ENCODE results near the gene DMRTC1. TPM values are rescaled to one million over a fixed set of nuclear protein-coding genes. Genes with fewer than 3 reads are reported as not detected.
"Not testable (repeated sequence)": the region's sequence is repeated elsewhere in the genome, so short reads cannot be mapped to it uniquely, and the experiment has no call there.

DMRTC1 gene, protein sequence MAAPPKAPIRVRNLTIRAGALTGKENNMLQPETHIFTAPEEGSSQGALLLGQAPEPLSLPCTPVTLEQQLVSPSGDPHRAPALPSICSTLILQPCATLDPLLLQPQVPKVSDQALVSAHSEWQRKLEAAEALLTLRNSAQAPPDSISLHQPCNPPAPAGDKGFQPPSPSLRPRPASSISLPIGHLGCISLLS
- under 1 TPM in 1 of 4 donors, not detected in 3; 0.13 TPM for polyA plus RNA-seq
- long read RNA-seq, donor 1: 0 reads
- long read RNA-seq, donor 2: 0 reads
- long read RNA-seq, donor 3: 0 reads
- long read RNA-seq, donor 4: 0 reads
- long read RNA-seq, donor 5: 0 reads
- long read RNA-seq, donor 6: 0 reads
- long read RNA-seq, donor 7: 0 reads
- long read RNA-seq, donor 8: 0 reads
- long read RNA-seq, donor 9: 0 reads
- long read RNA-seq, donor 10: 0 reads

DNA sequence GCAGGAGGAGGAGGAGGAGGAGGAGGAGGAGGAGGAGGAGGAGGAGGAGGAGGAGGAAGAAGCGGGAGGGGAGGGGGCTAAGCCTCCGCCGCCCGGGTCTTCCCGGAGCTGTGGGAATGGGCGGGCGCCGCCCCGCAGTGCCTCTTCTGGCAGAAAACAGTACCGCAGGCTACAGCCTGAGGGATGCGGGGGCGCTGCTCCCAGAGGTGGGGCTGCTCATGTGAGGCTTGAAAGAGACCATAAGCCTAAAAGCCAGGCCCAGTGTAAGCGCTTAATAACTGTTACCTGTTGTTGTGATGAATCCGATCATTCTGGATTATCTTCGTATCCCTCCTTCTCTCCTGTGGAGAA lies at the start of gene DMRTC1:
DMRTC1 (minus strand) TSS at position 19 of the 351 bp plus-strand sequence. CDS start 68,143 bp downstream, outside the sequence.
- not testable (repeated sequence) for H3K36me3 ChIP-seq (ENCODE audit: control insufficient read depth in 3 of 3, insufficient read depth in 2 of 3, low read depth in 1 of 3, low read length in 3 of 3); H3K4me1 ChIP-seq (ENCODE audit: control insufficient read depth in 3 of 3, insufficient read depth in 2 of 3, low read depth in 1 of 3, low read length in 2 of 3); DNase-seq; H3K9me3 ChIP-seq (ENCODE audit: control insufficient read depth in 2 of 2, insufficient read depth in 1 of 2, low read depth in 1 of 2, low read length in 1 of 2); FAIRE-seq; H3K27ac ChIP-seq (ENCODE audit: low read depth in 1 of 3, low read length in 2 of 3); H3K4me3 ChIP-seq (ENCODE audit: low read depth in 1 of 3, low read length in 3 of 3); H3K27me3 ChIP-seq (ENCODE audit: control insufficient read depth in 3 of 3, insufficient read depth in 3 of 3, low read length in 3 of 3)
- no CpG with 5 or more reads among the region's 15 CpGs for WGBS, 3 donors

GRCh38 chrX:72980894-72981469 lies 37.3 kb upstream of the DMRTC1 start:
- not testable (repeated sequence) for H3K27me3 ChIP-seq (ENCODE audit: control insufficient read depth in 3 of 3, insufficient read depth in 3 of 3, low read length in 3 of 3); H3K9me3 ChIP-seq (ENCODE audit: control insufficient read depth in 2 of 2, insufficient read depth in 1 of 2, low read depth in 1 of 2, low read length in 1 of 2); H3K4me1 ChIP-seq (ENCODE audit: control insufficient read depth in 3 of 3, insufficient read depth in 2 of 3, low read depth in 1 of 3, low read length in 2 of 3); DNase-seq; H3K27ac ChIP-seq (ENCODE audit: low read depth in 1 of 3, low read length in 2 of 3); H3K36me3 ChIP-seq (ENCODE audit: control insufficient read depth in 3 of 3, insufficient read depth in 2 of 3, low read depth in 1 of 3, low read length in 3 of 3); FAIRE-seq; H3K4me3 ChIP-seq (ENCODE audit: low read depth in 1 of 3, low read length in 3 of 3)
- 41 to 70% (median 62%) methylated on average over 4 to 5 of the region's 5 CpGs for WGBS, 3 donors

DNA sequence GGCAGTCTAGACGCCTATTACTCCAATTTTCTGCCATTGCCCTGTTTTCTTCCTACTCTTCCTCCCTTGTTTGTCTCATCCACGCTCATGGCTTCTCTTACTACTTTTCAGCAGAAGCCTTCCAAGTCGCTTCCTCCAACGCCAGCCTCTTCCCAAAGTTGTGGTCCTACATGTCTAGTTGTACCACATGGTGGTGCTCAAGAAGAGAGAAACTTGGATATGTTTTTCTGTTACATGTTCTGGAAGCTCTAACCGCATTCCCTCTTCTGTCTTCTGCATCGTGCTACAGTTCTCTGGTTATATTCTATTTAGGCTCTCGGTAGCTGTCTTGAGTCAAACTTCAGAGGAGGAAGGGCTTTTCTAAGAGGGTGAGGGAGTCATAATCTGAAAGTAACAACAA lies 31.2 kb upstream of the DMRTC1 start:
- FAIRE-seq; DNase-seq; H3K27ac ChIP-seq (ENCODE audit: low read depth in 1 of 3, low read length in 2 of 3); H3K4me1 ChIP-seq (ENCODE audit: control insufficient read depth in 3 of 3, insufficient read depth in 2 of 3, low read depth in 1 of 3, low read length in 2 of 3); H3K4me3 ChIP-seq (ENCODE audit: low read depth in 1 of 3, low read length in 3 of 3); H3K9me3 ChIP-seq (ENCODE audit: control insufficient read depth in 2 of 2, insufficient read depth in 1 of 2, low read depth in 1 of 2, low read length in 1 of 2); H3K27me3 ChIP-seq (ENCODE audit: control insufficient read depth in 3 of 3, insufficient read depth in 3 of 3, low read length in 3 of 3); H3K36me3 ChIP-seq (ENCODE audit: control insufficient read depth in 3 of 3, insufficient read depth in 2 of 3, low read depth in 1 of 3, low read length in 3 of 3): not testable (repeated sequence)
- WGBS, 3 donors: no CpG with 5 or more reads among the region's 7 CpGs

GRCh38 chrX:72971859-72972258 lies 28.2 kb upstream of the DMRTC1 start:
- not testable (repeated sequence) for H3K9me3 ChIP-seq (ENCODE audit: control insufficient read depth in 2 of 2, insufficient read depth in 1 of 2, low read depth in 1 of 2, low read length in 1 of 2); H3K36me3 ChIP-seq (ENCODE audit: control insufficient read depth in 3 of 3, insufficient read depth in 2 of 3, low read depth in 1 of 3, low read length in 3 of 3); DNase-seq; H3K4me3 ChIP-seq (ENCODE audit: low read depth in 1 of 3, low read length in 3 of 3); H3K4me1 ChIP-seq (ENCODE audit: control insufficient read depth in 3 of 3, insufficient read depth in 2 of 3, low read depth in 1 of 3, low read length in 2 of 3); H3K27ac ChIP-seq (ENCODE audit: low read depth in 1 of 3, low read length in 2 of 3); FAIRE-seq; H3K27me3 ChIP-seq (ENCODE audit: control insufficient read depth in 3 of 3, insufficient read depth in 3 of 3, low read length in 3 of 3)
- no CpG with 5 or more reads among the region's 5 CpGs for WGBS, 3 donors

- no CpG with 5 or more reads among the region's 9 CpGs for WGBS, 3 donors
- DNase-seq; FAIRE-seq; H3K4me3 ChIP-seq (ENCODE audit: low read depth in 1 of 3, low read length in 3 of 3); H3K9me3 ChIP-seq (ENCODE audit: control insufficient read depth in 2 of 2, insufficient read depth in 1 of 2, low read depth in 1 of 2, low read length in 1 of 2); H3K4me1 ChIP-seq (ENCODE audit: control insufficient read depth in 3 of 3, insufficient read depth in 2 of 3, low read depth in 1 of 3, low read length in 2 of 3); H3K27me3 ChIP-seq (ENCODE audit: control insufficient read depth in 3 of 3, insufficient read depth in 3 of 3, low read length in 3 of 3); H3K27ac ChIP-seq (ENCODE audit: low read depth in 1 of 3, low read length in 2 of 3); H3K36me3 ChIP-seq (ENCODE audit: control insufficient read depth in 3 of 3, insufficient read depth in 2 of 3, low read depth in 1 of 3, low read length in 3 of 3): not testable (repeated sequence)
Measured at GRCh38 chrX:72959971-72960370, 16.3 kb upstream of the DMRTC1 start.

GRCh38 chrX:72943035-72943818 lies 410 bp downstream of the DMRTC1 start:
- not testable (repeated sequence) for H3K9me3 ChIP-seq (ENCODE audit: control insufficient read depth in 2 of 2, insufficient read depth in 1 of 2, low read depth in 1 of 2, low read length in 1 of 2); H3K4me1 ChIP-seq (ENCODE audit: control insufficient read depth in 3 of 3, insufficient read depth in 2 of 3, low read depth in 1 of 3, low read length in 2 of 3); H3K4me3 ChIP-seq (ENCODE audit: low read depth in 1 of 3, low read length in 3 of 3); H3K27ac ChIP-seq (ENCODE audit: low read depth in 1 of 3, low read length in 2 of 3); H3K36me3 ChIP-seq (ENCODE audit: control insufficient read depth in 3 of 3, insufficient read depth in 2 of 3, low read depth in 1 of 3, low read length in 3 of 3); FAIRE-seq; H3K27me3 ChIP-seq (ENCODE audit: control insufficient read depth in 3 of 3, insufficient read depth in 3 of 3, low read length in 3 of 3); DNase-seq
- WGBS, 3 donors: no CpG with 5 or more reads among the region's 44 CpGs

DNA sequence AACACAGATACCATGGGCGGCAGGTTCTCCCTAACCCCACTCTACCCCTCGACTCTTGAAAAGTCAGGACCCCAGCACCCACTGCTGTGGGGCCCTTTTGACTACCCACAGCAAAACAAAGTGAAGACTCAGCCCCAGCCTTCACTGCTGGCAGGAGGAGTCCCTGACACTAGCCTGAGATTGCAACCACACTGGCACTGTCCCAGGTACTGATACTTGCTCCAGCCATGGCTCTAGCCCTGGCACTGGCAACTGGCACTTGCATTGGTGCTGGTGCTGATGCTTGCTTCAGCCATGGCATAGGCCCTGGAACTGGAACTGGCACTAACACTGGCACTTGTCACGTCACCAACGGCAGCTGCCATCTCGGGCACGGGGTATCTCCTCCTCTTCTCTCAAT lies 1.4 kb downstream of the DMRTC1 start:
- not testable (repeated sequence) for DNase-seq; H3K27ac ChIP-seq (ENCODE audit: low read depth in 1 of 3, low read length in 2 of 3); H3K4me1 ChIP-seq (ENCODE audit: control insufficient read depth in 3 of 3, insufficient read depth in 2 of 3, low read depth in 1 of 3, low read length in 2 of 3); H3K9me3 ChIP-seq (ENCODE audit: control insufficient read depth in 2 of 2, insufficient read depth in 1 of 2, low read depth in 1 of 2, low read length in 1 of 2); H3K27me3 ChIP-seq (ENCODE audit: control insufficient read depth in 3 of 3, insufficient read depth in 3 of 3, low read length in 3 of 3); H3K36me3 ChIP-seq (ENCODE audit: control insufficient read depth in 3 of 3, insufficient read depth in 2 of 3, low read depth in 1 of 3, low read length in 3 of 3); H3K4me3 ChIP-seq (ENCODE audit: low read depth in 1 of 3, low read length in 3 of 3); FAIRE-seq
- WGBS, 3 donors: no CpG with 5 or more reads among the region's 6 CpGs

DNA sequence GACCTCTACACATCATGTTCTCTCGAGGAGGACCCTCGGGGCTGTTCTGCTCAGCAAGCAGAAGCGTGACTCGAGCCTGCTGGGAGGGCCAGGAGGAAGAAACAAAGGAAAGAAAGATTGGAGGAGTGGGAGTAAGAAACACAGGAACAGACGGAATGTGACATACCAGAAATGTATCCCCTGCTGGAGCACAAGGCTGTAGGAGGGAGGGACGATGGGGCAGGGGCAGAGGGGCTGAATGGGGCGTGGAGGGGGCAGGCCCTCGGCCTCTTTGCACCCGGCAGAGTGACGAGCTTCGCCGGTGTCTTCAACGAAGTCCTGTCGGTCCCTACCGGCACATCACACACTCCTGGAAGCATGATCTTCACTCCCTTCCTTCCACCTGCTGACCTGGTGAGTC lies 5.7 kb downstream of the DMRTC1 start, which contains the start of gene FAM236A:
FAM236A (plus strand) TSS at position 301 of the 400 bp plus-strand sequence; CDS start at position 358, 57 bp downstream.
- not testable (repeated sequence) for DNase-seq; FAIRE-seq; H3K4me3 ChIP-seq (ENCODE audit: low read depth in 1 of 3, low read length in 3 of 3); H3K36me3 ChIP-seq (ENCODE audit: control insufficient read depth in 3 of 3, insufficient read depth in 2 of 3, low read depth in 1 of 3, low read length in 3 of 3); H3K27me3 ChIP-seq (ENCODE audit: control insufficient read depth in 3 of 3, insufficient read depth in 3 of 3, low read length in 3 of 3); H3K27ac ChIP-seq (ENCODE audit: low read depth in 1 of 3, low read length in 2 of 3); H3K4me1 ChIP-seq (ENCODE audit: control insufficient read depth in 3 of 3, insufficient read depth in 2 of 3, low read depth in 1 of 3, low read length in 2 of 3); H3K9me3 ChIP-seq (ENCODE audit: control insufficient read depth in 2 of 2, insufficient read depth in 1 of 2, low read depth in 1 of 2, low read length in 1 of 2)
- WGBS, 3 donors: no CpG with 5 or more reads among the region's 15 CpGs

Measured in small intestine (tissue), 16 donors.